SU-DHL-6 (cell line): ENCODE results near the gene SRPK2.

Experiments
- CTCF ChIP-seq: fragments of 200-600 bp; sonication (generic); IDR thresholded peaks from one replicate; pipeline ENCODE4 v1.5.1; 2017; ENCODE audit warnings: antibody characterized with exemption, mild to moderate bottlenecking, low read length, moderate library complexity; ENCODE audit not compliant: insufficient read depth, poor library complexity, severe bottlenecking
- EZH2phosphoT487 ChIP-seq: fragments of 200-600 bp; sonication (generic), shearing (Covaris generic); conservative IDR thresholded peaks from 2 replicates; pipeline ENCODE4 v1.6.1; 2018; ENCODE audit warnings: mild to moderate bottlenecking, antibody characterized with exemption, low read length, moderate library complexity, mixed read lengths

- TF ChIP-seq CTCF: no peak
- TF ChIP-seq EZH2phosphoT487: no peak
Measured at GRCh38 chr7:105151152-105151551, 237.6 kb downstream of the SRPK2 start.
